ENCODE measurements around the gene HPCAL1.

The HPCAL1 gene

GRCh38 chr2:10338270-10339188 lies 35.8 kb downstream of the HPCAL1 start:
- DNase-seq, result no peak

GRCh38 chr2:10339647-10340592 lies 37.2 kb downstream of the HPCAL1 start:
- no peak for DNase-seq

- no peak for DNase-seq
These were observed 37.9 kb downstream of the HPCAL1 start for GRCh38 chr2:10340593-10340975.

GRCh38 chr2:10341193-10341592 lies 38.5 kb downstream of the HPCAL1 start:
- DNase-seq, result no peak

GRCh38 chr2:10342245-10342951 lies 39.7 kb downstream of the HPCAL1 start:
- no peak for DNase-seq

GRCh38 chr2:10343191-10343590 lies 40.5 kb downstream of the HPCAL1 start:
- DNase-seq, result no peak

- DNase-seq, result no peak
These were observed 41.0 kb downstream of the HPCAL1 start for GRCh38 chr2:10343658-10344057.

- no peak for DNase-seq
These were observed 41.7 kb downstream of the HPCAL1 start for GRCh38 chr2:10344105-10345066.

GRCh38 chr2:10345126-10345525 lies 42.4 kb downstream of the HPCAL1 start:
- peak in 1 of 2 donors; percentile 40 for DNase-seq

GRCh38 chr2:10345813-10346212 lies 43.1 kb downstream of the HPCAL1 start:
- no peak for DNase-seq

- no peak for DNase-seq
These were observed 44.3 kb downstream of the HPCAL1 start for GRCh38 chr2:10346929-10347561.

GRCh38 chr2:10347562-10347948 lies 44.9 kb downstream of the HPCAL1 start:
- DNase-seq, result no peak

GRCh38 chr2:10348891-10349290 lies 46.2 kb downstream of the HPCAL1 start:
- DNase-seq, result no peak

- DNase-seq, result peak; percentile 76 to 90
These were observed 48.1 kb downstream of the HPCAL1 start for GRCh38 chr2:10350761-10351160.

GRCh38 chr2:10352361-10352760 lies 49.7 kb downstream of the HPCAL1 start:
- no peak for DNase-seq

GRCh38 chr2:10352972-10353371 lies 50.3 kb downstream of the HPCAL1 start:
- DNase-seq, result no peak

- no peak for DNase-seq
These were observed 51.2 kb downstream of the HPCAL1 start for GRCh38 chr2:10353931-10354330.

GRCh38 chr2:10354399-10354798 lies 51.7 kb downstream of the HPCAL1 start:
- DNase-seq, result no peak

GRCh38 chr2:10355471-10356438 lies 53.1 kb downstream of the HPCAL1 start:
- DNase-seq, result no peak

GRCh38 chr2:10356439-10356811 lies 53.7 kb downstream of the HPCAL1 start:
- DNase-seq, result no peak
